ENCODE results near the gene CUEDC1. TPM values are rescaled to one million over a fixed set of nuclear protein-coding genes. Genes with fewer than 3 reads are reported as not detected.
"Not testable (repeated sequence)": the region's sequence is repeated elsewhere in the genome, so short reads cannot be mapped to it uniquely, and the experiment has no call there.

CUEDC1 gene
- total and polyA plus RNA-seq, 2 donors (not counting 1 experiment from before 2014, with no cell fraction given) = 0.57 TPM; not detected in 1

DNA sequence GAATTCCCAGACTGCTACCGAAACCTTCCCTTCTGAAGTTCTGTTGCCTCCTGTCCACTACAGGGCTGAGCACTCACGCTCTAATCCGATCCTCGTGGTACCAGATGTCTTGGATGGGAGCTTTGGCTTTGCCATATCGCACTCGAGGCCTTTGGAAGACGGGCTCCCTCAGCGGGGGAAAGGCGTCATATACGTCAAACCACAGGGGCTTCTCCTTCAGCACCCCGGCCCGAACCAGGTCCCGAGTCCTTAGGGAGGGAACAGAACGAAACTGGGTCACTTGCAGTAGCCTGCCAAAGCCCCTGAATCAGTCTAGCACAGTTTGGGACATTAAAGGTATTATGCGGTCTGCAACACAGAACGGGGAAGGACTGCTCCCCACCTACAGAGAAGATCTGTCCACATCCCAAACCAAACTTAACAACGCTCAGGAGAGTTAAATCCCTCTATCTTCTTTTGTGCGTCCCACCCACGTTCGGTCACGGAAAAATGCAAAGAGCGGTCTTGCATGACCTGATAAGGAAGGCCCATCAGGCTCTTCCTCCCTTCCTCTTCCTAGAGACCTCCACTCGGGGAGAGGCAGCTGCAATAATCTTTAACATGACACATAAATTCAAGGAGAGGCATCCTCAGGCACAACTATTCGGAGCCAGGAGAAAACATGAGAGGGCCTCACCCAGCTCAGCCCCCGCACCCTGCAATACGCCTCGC lies 105.9 kb downstream of the CUEDC1 start:
- no peaks in the 10 kb centered on the region for H3K9me3 Mint-ChIP-seq (ENCODE audit: insufficient read depth)
- ATAC-seq (ENCODE audit: low read depth) = no peak
- CTCF ChIA-PET = interaction anchor here (1.8 to 18.1 kb wide), 5 partner anchors 10 to 158 kb away, joined by 5 to 468 read pairs (median 25); partner anchors contain the start of genes SRSF1 and VEZF1

DNA sequence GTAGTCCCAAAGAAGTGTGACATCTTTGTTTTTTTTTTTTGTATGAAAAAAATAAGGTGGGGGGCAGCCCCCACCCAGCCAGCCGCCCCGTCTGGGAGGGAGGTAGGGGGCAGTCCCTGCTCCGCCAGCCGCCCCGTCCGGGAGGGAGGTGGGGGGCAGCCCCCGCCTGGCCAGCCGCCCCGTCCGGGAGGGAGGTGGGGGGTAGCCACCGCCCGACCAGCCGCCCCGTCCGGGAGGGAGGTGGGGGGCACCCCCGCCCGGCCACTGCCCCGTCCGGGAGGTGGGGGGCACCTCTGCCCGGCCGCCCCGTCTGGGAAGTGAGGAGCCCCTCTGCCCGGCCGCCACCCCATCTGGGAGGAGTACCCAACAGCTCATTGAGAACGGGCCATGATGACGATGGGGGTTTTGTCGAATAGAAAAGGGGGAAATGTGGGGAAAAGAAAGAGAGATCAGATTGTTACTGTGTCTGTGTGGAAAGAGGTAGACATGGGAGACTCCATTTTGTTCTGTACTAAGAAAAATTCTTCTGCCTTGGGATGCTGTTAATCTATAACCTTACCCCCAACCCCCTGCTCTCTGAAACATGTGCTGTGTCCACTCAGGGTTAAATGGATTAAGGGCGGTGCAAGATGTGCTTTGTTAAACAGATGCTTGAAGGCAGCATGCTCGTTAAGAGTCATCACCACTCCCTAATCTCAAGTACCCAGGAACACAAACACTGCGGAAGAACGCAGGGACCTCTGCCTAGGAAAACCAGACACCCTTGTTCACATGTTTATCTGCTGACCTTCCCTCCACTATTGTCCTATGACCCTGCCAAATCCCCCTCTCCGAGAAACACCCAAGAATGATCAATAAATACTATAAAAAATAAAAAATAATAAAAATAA lies 108.9 kb downstream of the CUEDC1 start:
- H3K27me3 ChIP-seq (replicated peaks in 1 of 4; ENCODE audit: control extremely low read depth in 1 of 4, control insufficient read depth in 3 of 4, insufficient read depth in 4 of 4, low read length in 3 of 4); H3K9me3 ChIP-seq (ENCODE audit: control extremely low read depth in 1 of 3, control insufficient read depth in 2 of 3, insufficient read depth in 1 of 3, low read length in 2 of 3); intact Hi-C loops (cut with micrococcal nuclease); H2AFZ ChIP-seq (ENCODE audit: insufficient read depth, low read depth, low read length, poor library complexity, severe bottlenecking); H3K4me3 Mint-ChIP-seq; ATAC-seq (ENCODE audit: low read depth); H3K27me3 Mint-ChIP-seq; H3K4me2 ChIP-seq (replicated peaks; ENCODE audit: low read depth, low read length, poor library complexity, severe bottlenecking); H3K27ac Mint-ChIP-seq; POLR2A ChIA-PET; H3K27ac ChIP-seq (ENCODE audit: low read length in 2 of 2); H3K9me3 Mint-ChIP-seq (ENCODE audit: insufficient read depth); H3K9ac ChIP-seq (ENCODE audit: low read length); H3K4me3 ChIP-seq (ENCODE audit: control extremely low read depth in 1 of 5, extremely low read depth in 1 of 5, insufficient read depth in 1 of 5, low read depth in 2 of 5, low read length in 4 of 5); DNase-seq: not testable (repeated sequence)
- CTCF ChIA-PET = interaction anchor here (0.6 to 2.3 kb wide), 2 partner anchors 13 to 52 kb away, joined by 3 to 10 read pairs; no protein-coding TSS in a partner anchor
- 100% methylated on average over 6 of the region's 32 CpGs for WGBS (ENCODE audit: insufficient coverage)
- H3K79me2 ChIP-seq (ENCODE audit: control insufficient read depth, insufficient read depth, low read length) = peaks cover 47% of the 10 kb centered on the region
- peaks cover 44% of the 10 kb centered on the region for H4K20me1 ChIP-seq (ENCODE audit: control insufficient read depth, insufficient read depth, low read length, poor library complexity, severe bottlenecking)
- peaks cover 38% of the 10 kb centered on the region for H3K4me1 Mint-ChIP-seq
- peaks cover 4 to 22% of the 10 kb centered on the region in 2 experiments for H3K36me3 ChIP-seq (replicated peaks in 1 of 2; ENCODE audit: control extremely low read depth in 1 of 2, control insufficient read depth in 1 of 2, extremely low read depth in 1 of 2, insufficient read depth in 2 of 2, low read length in 1 of 2)
- H3K4me1 ChIP-seq (ENCODE audit: control insufficient read depth in 2 of 2, insufficient read depth in 2 of 2, low read length in 2 of 2) = peaks cover 17 to 28% of the 10 kb centered on the region in 2 donors

More for the DNA sequence above, 105.9 kb downstream of the CUEDC1 start:
- Histone ChIP-seq H4K20me1 (ENCODE audit: control insufficient read depth, insufficient read depth, low read length, poor library complexity, severe bottlenecking) (peaks cover 25% of the 10 kb centered on the region), H3K4me2 (replicated peaks; ENCODE audit: low read depth, low read length, poor library complexity, severe bottlenecking) (peak overlapping the region; percentile 93), H3K36me3 (replicated peaks in 1 of 2; ENCODE audit: control extremely low read depth in 1 of 2, control insufficient read depth in 1 of 2, extremely low read depth in 1 of 2, insufficient read depth in 2 of 2, low read length in 1 of 2) (peaks cover 4 to 18% of the 10 kb centered on the region in 2 experiments), H3K9ac (ENCODE audit: low read length) (peak overlapping the region; percentile 85), H3K4me3 (ENCODE audit: control extremely low read depth in 1 of 5, extremely low read depth in 1 of 5, insufficient read depth in 1 of 5, low read depth in 2 of 5, low read length in 4 of 5) (peak overlapping the region; percentile 64 to 96 (median 85)), H3K4me1 (ENCODE audit: control insufficient read depth in 2 of 2, insufficient read depth in 2 of 2, low read length in 2 of 2) (peaks cover 17 to 28% of the 10 kb centered on the region in 2 donors), H3K27ac (ENCODE audit: low read length in 2 of 2) (peak overlapping the region; percentile 86 to 92), H3K79me2 (ENCODE audit: control insufficient read depth, insufficient read depth, low read length) (peaks cover 38% of the 10 kb centered on the region), H3K27me3 (replicated peaks in 1 of 4; ENCODE audit: control extremely low read depth in 1 of 4, control insufficient read depth in 3 of 4, insufficient read depth in 4 of 4, low read length in 3 of 4) (no peaks in the 10 kb centered on the region), H3K9me3 (ENCODE audit: control extremely low read depth in 1 of 3, control insufficient read depth in 2 of 3, insufficient read depth in 1 of 3, low read length in 2 of 3) (no peaks in the 10 kb centered on the region), H2AFZ (ENCODE audit: insufficient read depth, low read depth, low read length, poor library complexity, severe bottlenecking) (peak overlapping the region; percentile 94)
- 25% methylated on average over 27 of the region's 27 CpGs for WGBS (ENCODE audit: insufficient coverage)
- TF ChIP-seq EZH2 (IDR thresholded peaks at IDR 0.05; ENCODE audit: borderline replicate concordance, insufficient read depth, low read depth, low read length, poor library complexity, severe bottlenecking) = no peak
- TF ChIP-seq, protein P1, sequence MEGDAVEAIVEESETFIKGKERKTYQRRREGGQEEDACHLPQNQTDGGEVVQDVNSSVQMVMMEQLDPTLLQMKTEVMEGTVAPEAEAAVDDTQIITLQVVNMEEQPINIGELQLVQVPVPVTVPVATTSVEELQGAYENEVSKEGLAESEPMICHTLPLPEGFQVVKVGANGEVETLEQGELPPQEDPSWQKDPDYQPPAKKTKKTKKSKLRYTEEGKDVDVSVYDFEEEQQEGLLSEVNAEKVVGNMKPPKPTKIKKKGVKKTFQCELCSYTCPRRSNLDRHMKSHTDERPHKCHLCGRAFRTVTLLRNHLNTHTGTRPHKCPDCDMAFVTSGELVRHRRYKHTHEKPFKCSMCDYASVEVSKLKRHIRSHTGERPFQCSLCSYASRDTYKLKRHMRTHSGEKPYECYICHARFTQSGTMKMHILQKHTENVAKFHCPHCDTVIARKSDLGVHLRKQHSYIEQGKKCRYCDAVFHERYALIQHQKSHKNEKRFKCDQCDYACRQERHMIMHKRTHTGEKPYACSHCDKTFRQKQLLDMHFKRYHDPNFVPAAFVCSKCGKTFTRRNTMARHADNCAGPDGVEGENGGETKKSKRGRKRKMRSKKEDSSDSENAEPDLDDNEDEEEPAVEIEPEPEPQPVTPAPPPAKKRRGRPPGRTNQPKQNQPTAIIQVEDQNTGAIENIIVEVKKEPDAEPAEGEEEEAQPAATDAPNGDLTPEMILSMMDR (IDR thresholded peaks at IDR 0.05) = no peak
- H3K27ac Mint-ChIP-seq = peak overlapping the region; percentile 100
- peak overlapping the region; percentile 99 for H3K4me3 Mint-ChIP-seq
- peaks cover 39% of the 10 kb centered on the region for H3K4me1 Mint-ChIP-seq
- DNase-seq = no peak
- POLR2A ChIA-PET = interaction anchor here (0.6 to 1.9 kb wide), 8 partner anchors 11 to 592 kb away, joined by 3 to 10 read pairs (median 4); partner anchors contain the start of genes SRSF1 and VEZF1
- H3K27me3 Mint-ChIP-seq = no peaks in the 10 kb centered on the region
- intact Hi-C loops (cut with micrococcal nuclease) = no loop called here

Data from B cell (primary cell).